BLaER1 (cell line): ENCODE measurements around the gene MAS1L.
A peak's percentile ranks its signal among the peaks of the same experiment; 100 is the strongest.

Experiments used
- H3K27ac ChIP-seq: shearing (Covaris generic); formaldehyde crosslinking; 2 replicates; pipeline ENCODE4 v1.8.1; 2022
- H3K27me3 ChIP-seq: shearing (Covaris generic); formaldehyde crosslinking; 2 replicates; pipeline ENCODE4 v1.8.1; 2022
- H3K36me3 ChIP-seq: shearing (Covaris generic); formaldehyde crosslinking; 2 replicates; pipeline ENCODE4 v1.8.1; 2022
- H3K4me1 ChIP-seq: shearing (Covaris generic); formaldehyde crosslinking; 2 replicates; pipeline ENCODE4 v1.8.1; 2022
- H3K4me2 ChIP-seq: shearing (Covaris generic); formaldehyde crosslinking; 2 replicates; pipeline ENCODE4 v1.8.1; 2022
- H3K4me3 ChIP-seq: shearing (Covaris generic); formaldehyde crosslinking; 2 replicates; pipeline ENCODE4 v1.8.1; 2022
- H3K9ac ChIP-seq: shearing (Covaris generic); formaldehyde crosslinking; 2 replicates; pipeline ENCODE4 v1.8.1; 2022
- H3K9me3 ChIP-seq: shearing (Covaris generic); formaldehyde crosslinking; 2 replicates; pipeline ENCODE4 v1.8.1; 2022
- H4K20me1 ChIP-seq: shearing (Covaris generic); formaldehyde crosslinking; 2 replicates; pipeline ENCODE4 v1.8.1; 2022
- Cebpa-rat ChIP-seq: shearing (Covaris generic); IDR thresholded peaks from 2 replicates; pipeline ENCODE4 v1.8.1; 2022

The MAS1L gene

GRCh38 chr6:29500594-29500993 lies 12.8 kb upstream of the MAS1L start:
- no peaks in the 10 kb centered on the region for H3K9me3 ChIP-seq
- no peak overlapping the region for H3K4me3 ChIP-seq
- H3K27me3 ChIP-seq = no peaks in the 10 kb centered on the region
- no peaks in the 10 kb centered on the region for H3K4me1 ChIP-seq
- H3K4me2 ChIP-seq = no peak overlapping the region
- H3K27ac ChIP-seq = no peak overlapping the region
- no peak for TF ChIP-seq Cebpa-rat
- H3K36me3 ChIP-seq = no peaks in the 10 kb centered on the region
- H3K9ac ChIP-seq = no peak overlapping the region
- no peaks in the 10 kb centered on the region for H4K20me1 ChIP-seq

GRCh38 chr6:29499704-29500103 lies 11.9 kb upstream of the MAS1L start:
- Histone ChIP-seq H4K20me1 (no peaks in the 10 kb centered on the region), H3K4me3 (no peak overlapping the region), H3K9ac (no peak overlapping the region), H3K4me1 (no peaks in the 10 kb centered on the region), H3K27me3 (no peaks in the 10 kb centered on the region), H3K4me2 (no peak overlapping the region), H3K9me3 (no peaks in the 10 kb centered on the region), H3K27ac (no peak overlapping the region), H3K36me3 (no peaks in the 10 kb centered on the region)
- no peak for TF ChIP-seq Cebpa-rat

- no peak overlapping the region for H3K27ac ChIP-seq
- H3K4me1 ChIP-seq = no peaks in the 10 kb centered on the region
- H3K27me3 ChIP-seq = no peaks in the 10 kb centered on the region
- H4K20me1 ChIP-seq = no peaks in the 10 kb centered on the region
- no peaks in the 10 kb centered on the region for H3K36me3 ChIP-seq
- no peak for TF ChIP-seq Cebpa-rat
- no peak overlapping the region for H3K4me3 ChIP-seq
- H3K9me3 ChIP-seq = no peaks in the 10 kb centered on the region
- no peak overlapping the region for H3K4me2 ChIP-seq
- H3K9ac ChIP-seq = no peak overlapping the region
Observed at GRCh38 chr6:29496961-29497360, 9.2 kb upstream of the MAS1L start.

GRCh38 chr6:29495571-29495970 lies 7.8 kb upstream of the MAS1L start:
- H3K4me1 ChIP-seq = peaks cover 5% of the 10 kb centered on the region
- no peak overlapping the region for H3K4me3 ChIP-seq
- H3K27me3 ChIP-seq = no peaks in the 10 kb centered on the region
- no peak for TF ChIP-seq Cebpa-rat
- H3K9ac ChIP-seq = no peak overlapping the region
- H3K9me3 ChIP-seq = no peaks in the 10 kb centered on the region
- no peak overlapping the region for H3K27ac ChIP-seq
- no peak overlapping the region for H3K4me2 ChIP-seq
- no peaks in the 10 kb centered on the region for H4K20me1 ChIP-seq
- no peaks in the 10 kb centered on the region for H3K36me3 ChIP-seq

GRCh38 chr6:29494131-29494530 lies 6.4 kb upstream of the MAS1L start:
- H3K36me3 ChIP-seq = no peaks in the 10 kb centered on the region
- no peaks in the 10 kb centered on the region for H3K9me3 ChIP-seq
- no peaks in the 10 kb centered on the region for H4K20me1 ChIP-seq
- H3K4me2 ChIP-seq = no peak overlapping the region
- TF ChIP-seq Cebpa-rat = no peak
- no peak overlapping the region for H3K4me3 ChIP-seq
- H3K27me3 ChIP-seq = no peaks in the 10 kb centered on the region
- H3K27ac ChIP-seq = no peak overlapping the region
- H3K9ac ChIP-seq = no peak overlapping the region
- peaks cover 11% of the 10 kb centered on the region for H3K4me1 ChIP-seq

GRCh38 chr6:29493261-29493660 lies 5.5 kb upstream of the MAS1L start:
- Histone ChIP-seq H3K9ac (no peak overlapping the region), H3K4me3 (no peak overlapping the region), H3K27me3 (no peaks in the 10 kb centered on the region), H3K9me3 (no peaks in the 10 kb centered on the region), H3K36me3 (no peaks in the 10 kb centered on the region), H3K4me2 (no peak overlapping the region), H3K4me1 (peaks cover 11% of the 10 kb centered on the region), H3K27ac (no peak overlapping the region), H4K20me1 (no peaks in the 10 kb centered on the region)
- TF ChIP-seq Cebpa-rat = no peak

GRCh38 chr6:29491574-29491973 lies 3.8 kb upstream of the MAS1L start:
- Histone ChIP-seq H4K20me1 (no peaks in the 10 kb centered on the region), H3K4me1 (peaks cover 11% of the 10 kb centered on the region)

GRCh38 chr6:29490552-29490951 lies 2.8 kb upstream of the MAS1L start:
- Histone ChIP-seq H3K27ac (no peak overlapping the region), H3K36me3 (no peaks in the 10 kb centered on the region), H4K20me1 (no peaks in the 10 kb centered on the region), H3K4me2 (peak overlapping the region; percentile 42), H3K4me1 (peaks cover 11% of the 10 kb centered on the region), H3K9me3 (no peaks in the 10 kb centered on the region), H3K4me3 (no peak overlapping the region), H3K9ac (no peak overlapping the region), H3K27me3 (no peaks in the 10 kb centered on the region)
- TF ChIP-seq Cebpa-rat = no peak

More at GRCh38 chr6:29491574-29491973, 3.8 kb upstream of the MAS1L start:
- Histone ChIP-seq H3K36me3 (no peaks in the 10 kb centered on the region), H3K4me2 (no peak overlapping the region), H3K9ac (no peak overlapping the region), H3K27me3 (no peaks in the 10 kb centered on the region), H3K4me3 (no peak overlapping the region), H3K27ac (no peak overlapping the region), H3K9me3 (no peaks in the 10 kb centered on the region)
- no peak for TF ChIP-seq Cebpa-rat

GRCh38 chr6:29490055-29490454 lies 2.3 kb upstream of the MAS1L start:
- H3K4me2 ChIP-seq = peak overlapping the region; percentile 42; the same call in 1 of the 2 replicates
- no peak for TF ChIP-seq Cebpa-rat
- no peaks in the 10 kb centered on the region for H3K27me3 ChIP-seq
- no peaks in the 10 kb centered on the region for H4K20me1 ChIP-seq
- H3K4me3 ChIP-seq = no peak overlapping the region
- H3K36me3 ChIP-seq = no peaks in the 10 kb centered on the region
- H3K9ac ChIP-seq = no peak overlapping the region
- H3K4me1 ChIP-seq = peaks cover 11% of the 10 kb centered on the region
- H3K27ac ChIP-seq = no peak overlapping the region
- no peaks in the 10 kb centered on the region for H3K9me3 ChIP-seq

GRCh38 chr6:29489286-29489685 lies 1.5 kb upstream of the MAS1L start:
- TF ChIP-seq Cebpa-rat = no peak
- Histone ChIP-seq H3K4me3 (no peak overlapping the region), H3K9me3 (no peaks in the 10 kb centered on the region), H3K36me3 (no peaks in the 10 kb centered on the region), H3K9ac (no peak overlapping the region), H3K27me3 (no peaks in the 10 kb centered on the region), H3K4me2 (no peak overlapping the region), H3K27ac (no peak overlapping the region), H4K20me1 (no peaks in the 10 kb centered on the region), H3K4me1 (peaks cover 11% of the 10 kb centered on the region)

GRCh38 chr6:29488874-29489273 lies 1.1 kb upstream of the MAS1L start:
- no peak overlapping the region for H3K27ac ChIP-seq
- H3K9ac ChIP-seq = no peak overlapping the region
- H3K27me3 ChIP-seq = no peaks in the 10 kb centered on the region
- no peak for TF ChIP-seq Cebpa-rat
- no peaks in the 10 kb centered on the region for H3K36me3 ChIP-seq
- no peak overlapping the region for H3K4me3 ChIP-seq
- no peaks in the 10 kb centered on the region for H4K20me1 ChIP-seq
- no peaks in the 10 kb centered on the region for H3K9me3 ChIP-seq
- H3K4me1 ChIP-seq = peaks cover 11% of the 10 kb centered on the region
- no peak overlapping the region for H3K4me2 ChIP-seq
